ENCODE results near the gene FOXL1.

- no peak for TF ChIP-seq CTCF (IDR thresholded peaks at IDR 0.05; ENCODE audit: low read length)
- TF ChIP-seq EZH2 (IDR thresholded peaks at IDR 0.05; ENCODE audit: borderline replicate concordance, low read length), result no peak
Observed at GRCh38 chr16:86578061-86578599, at the start of gene FOXL1.
